SK-N-SH (cell line): ENCODE data around the gene RAPGEF1. TPM values are rescaled to one million over a fixed set of nuclear protein-coding genes. Genes with fewer than 3 reads are reported as not detected.

Experiments
- CTCF ChIA-PET: fragments of 300-600, 350-600 bp; formaldehyde crosslinking; extraction: SDS; loops from one replicate; lab custom pipeline; 2021; lab: Yijun Ruan, JAX
- POLR2A ChIA-PET: fragments of 350-600 bp; sonication (Branson Sonifier 250); formaldehyde crosslinking; extraction: SDS; loops from one replicate; lab custom pipeline; 2020; ENCODE audit warnings: antibody characterized with exemption, inconsistent platforms; lab: Yijun Ruan, JAX
- DNase-seq: peaks from one replicate; pipeline ENCODE4 v3.0.0; 2012
- H2AFZ ChIP-seq: fragments of 200-600 bp; sonication (generic); 2 replicates; pipeline ENCODE4 v1.8.1; 2016; ENCODE audit warnings: antibody characterized with exemption, mild to moderate bottlenecking, low read depth
- H3F3A ChIP-seq: fragments of 200-600 bp; sonication (generic); replicated peaks from 2 replicates; pipeline ENCODE3; 2016; ENCODE audit warnings: antibody characterized with exemption, mild to moderate bottlenecking; ENCODE audit not compliant: insufficient read depth
- H3K27ac ChIP-seq, 2 experiments: fragments of 200-500 bp in 1 of 2; fragments of 200-600 bp in 1 of 2; sonication (Bioruptor generic) in 1 of 2; sonication (generic), shearing (Covaris generic) in 1 of 2; 2 replicates each; pipeline versions ENCODE4 v1.5.1 to v1.6.1; 2014 to 2016; ENCODE audit warnings: low read depth in 2 of 2, inconsistent platforms in 1 of 2, low read length in 1 of 2, mild to moderate bottlenecking in 1 of 2, mixed read lengths in 1 of 2
- H3K27me3 ChIP-seq: fragments of 200-600 bp; sonication (generic), shearing (Covaris generic); 2 replicates; pipeline ENCODE4 v1.6.1; 2016; ENCODE audit warnings: mixed run types; ENCODE audit not compliant: insufficient read depth
- H3K36me3 ChIP-seq, 2 experiments: fragments of 200-500 bp in 1 of 2; fragments of 200-600 bp in 1 of 2; sonication (Bioruptor generic) in 1 of 2; sonication (generic) in 1 of 2; replicated peaks in 1 of 2; 2 replicates each; pipeline versions ENCODE3 to v1.5.1; 2014 to 2016; ENCODE audit warnings: low read length in 1 of 2, mild to moderate bottlenecking in 1 of 2; ENCODE audit not compliant: insufficient read depth in 2 of 2, control insufficient read depth in 1 of 2
- H3K4me1 ChIP-seq, 2 experiments: fragments of 200-500 bp in 1 of 2; fragments of 200-600 bp in 1 of 2; sonication (Bioruptor generic) in 1 of 2; sonication (generic), shearing (Covaris generic) in 1 of 2; 2 replicates each; pipeline versions ENCODE4 v1.5.1 to v1.6.1; 2014 to 2016; ENCODE audit warnings: low read depth in 1 of 2, low read length in 1 of 2, mixed run types in 1 of 2; ENCODE audit not compliant: insufficient read depth in 2 of 2, control insufficient read depth in 1 of 2
- H3K4me2 ChIP-seq: fragments of 200-600 bp; sonication (generic), shearing (Covaris generic); 2 replicates; pipeline ENCODE4 v1.6.1; 2017; ENCODE audit warnings: mixed run types
- H3K4me3 ChIP-seq, 2 experiments: fragments of 200-500 bp in 1 of 2; fragments of 200-600 bp in 1 of 2; sonication (Bioruptor generic) in 1 of 2; sonication (generic), shearing (Covaris generic) in 1 of 2; 2 replicates each; pipeline versions ENCODE4 v1.5.1 to v1.8.1; 2014 to 2016; ENCODE audit warnings: low read depth in 2 of 2, inconsistent platforms in 1 of 2, low read length in 1 of 2, mild to moderate bottlenecking in 1 of 2, mixed read lengths in 1 of 2, moderate library complexity in 1 of 2
- H3K79me2 ChIP-seq: fragments of 200-600 bp; sonication (generic); 2 replicates; pipeline ENCODE4 v1.8.1; 2017; ENCODE audit warnings: mild to moderate bottlenecking; ENCODE audit not compliant: insufficient read depth
- H3K9ac ChIP-seq: fragments of 200-600 bp; sonication (generic); 2 replicates; pipeline ENCODE4 v1.6.1; 2017; ENCODE audit warnings: mixed run types
- H3K9me2 ChIP-seq: fragments of 200-600 bp; sonication (generic); 2 replicates; pipeline ENCODE4 v1.6.1; 2017; ENCODE audit warnings: mixed run types
- H3K9me3 ChIP-seq: fragments of 200-600 bp; sonication (generic); 2 replicates; pipeline ENCODE4 v1.6.1; 2017; ENCODE audit warnings: mixed run types, mild to moderate bottlenecking, moderate library complexity
- H4K20me1 ChIP-seq: fragments of 200-600 bp; sonication (generic); 2 replicates; pipeline ENCODE4 v1.6.1; 2017; ENCODE audit warnings: mild to moderate bottlenecking, mixed run types; ENCODE audit not compliant: insufficient read depth
- CHD2 ChIP-seq: fragments of 150-350 bp; IDR thresholded peaks from 2 replicates; pipeline ENCODE4 v1.6.1; 2018; ENCODE audit warnings: low read length; ENCODE audit not compliant: partially characterized antibody
- CTCF ChIP-seq: fragments of 200-600 bp; sonication (generic); IDR thresholded peaks from 2 replicates; pipeline ENCODE4 v1.6.1; 2017; ENCODE audit warnings: antibody characterized with exemption, mild to moderate bottlenecking, moderate library complexity
- EZH2phosphoT487 ChIP-seq: fragments of 200-600 bp; sonication (generic); IDR thresholded peaks from 2 replicates; pipeline ENCODE4 v1.6.1; 2017; ENCODE audit warnings: low read depth, mixed run types, mild to moderate bottlenecking, antibody characterized with exemption, moderate library complexity, borderline replicate concordance
- FOSL2 ChIP-seq: IDR thresholded peaks from 2 replicates; pipeline ENCODE4 v1.4.0; 2012; ENCODE audit warnings: low read depth, mild to moderate bottlenecking, moderate library complexity, borderline replicate concordance
- FOXJ3 ChIP-seq: sonication (generic); formaldehyde crosslinking; IDR thresholded peaks from 2 replicates; pipeline ENCODE4 v1.5.1; 2020; ENCODE audit warnings: mild to moderate bottlenecking, missing genetic modification reagents
- GATA2 ChIP-seq: sonication (generic); formaldehyde crosslinking; IDR thresholded peaks from 2 replicates; pipeline ENCODE4 v1.5.0; 2020; ENCODE audit warnings: mild to moderate bottlenecking, missing genetic modification reagents
- REST ChIP-seq: IDR thresholded peaks from 2 replicates; pipeline ENCODE4 v1.6.1; 2012; ENCODE audit warnings: mild to moderate bottlenecking, low read depth, low read length, moderate library complexity
- WGBS: methylation state at CpG from one replicate; pipeline ENCODE4 v1.1.6; 2017; ENCODE audit warnings: low lambda C conversion rate; 5-methylcytosine and 5-hydroxymethylcytosine counted together
- polyA plus RNA-seq, 3 experiments: library from polyadenylated mRNA; depleted of rRNA; stranded (reverse); fragments of >200 nt; gene quantifications; 2 replicates each; pipeline ENCODE4 v1.2.3, GENCODE V29; 2012

RAPGEF1 gene
- polyA plus RNA-seq, 1 of the 3 experiments (the other 2 are of a cell fraction) = 26.2 TPM

- H3K27ac ChIP-seq = peak overlapping the region in 1 of 2 experiments; percentile 4; a peak in 1 of 4 replicates
- no peaks in the 10 kb centered on the region for H3K9me3 ChIP-seq
- ChIA-PET POLR2A (no interaction called here), CTCF (interaction anchor here (1.0 to 1.9 kb wide), 4 partner anchors 11 to 32 kb away, joined by 3 to 7 read pairs (median 6); no protein-coding TSS in a partner anchor)
- no peak overlapping the region for H2AFZ ChIP-seq
- H3K9ac ChIP-seq = no peak overlapping the region
- no peaks in the 10 kb centered on the region for H3F3A ChIP-seq
- no peaks in the 10 kb centered on the region for H3K9me2 ChIP-seq
- WGBS = 86% methylated on average over 13 of the region's 13 CpGs
- H3K4me2 ChIP-seq = no peak overlapping the region
- no peaks in the 10 kb centered on the region for H3K27me3 ChIP-seq
- peaks cover 33% of the 10 kb centered on the region for H4K20me1 ChIP-seq
- H3K36me3 ChIP-seq = no peaks in the 10 kb centered on the region
- peaks cover 22 to 29% of the 10 kb centered on the region in 2 experiments; a peak in 2 of 4 replicates for H3K4me1 ChIP-seq
- TF ChIP-seq CHD2 (no peak), EZH2phosphoT487 (no peak), REST (no peak), FOXJ3 (CRISPR knock-in tag) (no peak), GATA2 (no peak)
- H3K4me3 ChIP-seq = no peak overlapping the region
- peaks cover 63% of the 10 kb centered on the region for H3K79me2 ChIP-seq
- DNase-seq = no peak
These were observed 31.5 kb downstream of the RAPGEF1 start for GRCh38 chr9:131708226-131709002.

- H3K27ac ChIP-seq = peak overlapping the region in 1 of 2 experiments; percentile 4; a peak in 1 of 4 replicates
- ChIA-PET POLR2A (no interaction called here), CTCF (interaction anchor here (1.0 to 1.8 kb wide), 2 partner anchors 10 to 29 kb away, joined by 3 to 5 read pairs; no protein-coding TSS in a partner anchor)
- peaks cover 63% of the 10 kb centered on the region for H3K79me2 ChIP-seq
- H4K20me1 ChIP-seq = peaks cover 32% of the 10 kb centered on the region
- no peaks in the 10 kb centered on the region for H3K36me3 ChIP-seq
- no peak overlapping the region for H3K9ac ChIP-seq
- no peak overlapping the region for H3K4me2 ChIP-seq
- no peak overlapping the region for H2AFZ ChIP-seq
- TF ChIP-seq CTCF (no peak), FOSL2 (peak; percentile 11; the same call in 1 of the 2 replicates)
- H3K9me3 ChIP-seq = no peaks in the 10 kb centered on the region
- peaks cover 22 to 29% of the 10 kb centered on the region in 2 experiments; a peak in 2 of 4 replicates for H3K4me1 ChIP-seq
- WGBS = 58% methylated on average over 4 of the region's 4 CpGs
- H3K9me2 ChIP-seq = no peaks in the 10 kb centered on the region
- no peak for DNase-seq
- H3K27me3 ChIP-seq = no peaks in the 10 kb centered on the region
- H3K4me3 ChIP-seq = no peak overlapping the region
- H3F3A ChIP-seq = no peaks in the 10 kb centered on the region
These were observed 32.1 kb downstream of the RAPGEF1 start for GRCh38 chr9:131707733-131708157.
